MM.1S (cell line): ENCODE data around the gene TARS3.
"Not testable (repeated sequence)": the region's sequence is repeated elsewhere in the genome, so short reads cannot be mapped to it uniquely, and the experiment has no call there.

Source experiments
- DNase-seq: peaks from one replicate; pipeline ENCODE4 v3.0.0-alpha.2; 2015
- H2AFZ ChIP-seq: fragments of 300-600 bp; sonication (generic); 2 replicates; pipeline ENCODE4 v1.6.0; 2016; ENCODE audit warnings: antibody characterized with exemption, low read length
- H3F3A ChIP-seq: fragments of 300-600 bp; sonication (generic); 2 replicates; pipeline ENCODE4 v1.6.1; 2016; ENCODE audit warnings: mild to moderate bottlenecking, antibody characterized with exemption, low read length, moderate library complexity, mixed read lengths; ENCODE audit not compliant: insufficient read depth
- H3K27ac ChIP-seq: fragments of 300-600 bp; sonication (generic); 2 replicates; pipeline ENCODE4 v1.5.1; 2016; ENCODE audit warnings: mild to moderate bottlenecking, low read length
- H3K27me3 ChIP-seq: fragments of 300-600 bp; sonication (generic); replicated peaks from 2 replicates; pipeline ENCODE4 v1.6.0; 2016; ENCODE audit warnings: low read length; ENCODE audit not compliant: insufficient read depth
- H3K36me3 ChIP-seq: fragments of 300-600 bp; sonication (generic); replicated peaks from 2 replicates; pipeline ENCODE4 v1.6.1; 2016; ENCODE audit warnings: mild to moderate bottlenecking, low read length, mixed read lengths; ENCODE audit not compliant: insufficient read depth
- H3K4me1 ChIP-seq: fragments of 300-600 bp; sonication (generic); 2 replicates; pipeline ENCODE4 v1.6.1; 2016; ENCODE audit warnings: low read length, mixed read lengths
- H3K4me2 ChIP-seq: fragments of 300-600 bp; sonication (generic); 2 replicates; pipeline ENCODE4 v1.6.0; 2016; ENCODE audit warnings: low read depth, low read length
- H3K4me3 ChIP-seq: fragments of 300-600 bp; sonication (generic); 2 replicates; pipeline ENCODE4 v1.5.1; 2016; ENCODE audit warnings: low read length, mixed read lengths
- H3K79me2 ChIP-seq: fragments of 300-600 bp; sonication (generic); 2 replicates; pipeline ENCODE4 v1.6.1; 2016; ENCODE audit warnings: mixed run types, low read length, mixed read lengths
- H3K9ac ChIP-seq: fragments of 300-600 bp; sonication (generic); 2 replicates; pipeline ENCODE4 v1.6.1; 2016; ENCODE audit warnings: low read length, mixed read lengths
- H3K9me2 ChIP-seq: fragments of 300-600 bp; sonication (generic); replicated peaks from 2 replicates; pipeline ENCODE4 v1.6.1; 2016; ENCODE audit warnings: mild to moderate bottlenecking, low read length, mixed read lengths; ENCODE audit not compliant: insufficient read depth
- H3K9me3 ChIP-seq: fragments of 300-600 bp; sonication (generic); replicated peaks from 2 replicates; pipeline ENCODE4 v1.6.1; 2016; ENCODE audit warnings: mild to moderate bottlenecking, low read length, mixed read lengths; ENCODE audit not compliant: insufficient read depth
- H4K20me1 ChIP-seq: fragments of 300-600 bp; sonication (generic); 2 replicates; pipeline ENCODE4 v1.6.1; 2016; ENCODE audit warnings: mild to moderate bottlenecking, low read length, moderate library complexity, mixed read lengths; ENCODE audit not compliant: insufficient read depth
- CTCF ChIP-seq: fragments of 300-600 bp; sonication (generic); IDR thresholded peaks from 2 replicates; pipeline ENCODE4 v1.5.1; 2016; ENCODE audit warnings: antibody characterized with exemption, low read length, mixed read lengths
- EZH2 ChIP-seq: fragments of 300-600 bp; sonication (generic); optimal IDR thresholded peaks from 2 replicates; pipeline ENCODE3; 2017; ENCODE audit warnings: low read depth, mild to moderate bottlenecking, antibody characterized with exemption, low read length, mixed read lengths
- EZH2phosphoT487 ChIP-seq: fragments of 300-600 bp; sonication (generic); IDR thresholded peaks from 2 replicates; pipeline ENCODE4 v1.6.1; 2018; ENCODE audit warnings: antibody characterized with exemption, low read length

The TARS3 gene

DNA sequence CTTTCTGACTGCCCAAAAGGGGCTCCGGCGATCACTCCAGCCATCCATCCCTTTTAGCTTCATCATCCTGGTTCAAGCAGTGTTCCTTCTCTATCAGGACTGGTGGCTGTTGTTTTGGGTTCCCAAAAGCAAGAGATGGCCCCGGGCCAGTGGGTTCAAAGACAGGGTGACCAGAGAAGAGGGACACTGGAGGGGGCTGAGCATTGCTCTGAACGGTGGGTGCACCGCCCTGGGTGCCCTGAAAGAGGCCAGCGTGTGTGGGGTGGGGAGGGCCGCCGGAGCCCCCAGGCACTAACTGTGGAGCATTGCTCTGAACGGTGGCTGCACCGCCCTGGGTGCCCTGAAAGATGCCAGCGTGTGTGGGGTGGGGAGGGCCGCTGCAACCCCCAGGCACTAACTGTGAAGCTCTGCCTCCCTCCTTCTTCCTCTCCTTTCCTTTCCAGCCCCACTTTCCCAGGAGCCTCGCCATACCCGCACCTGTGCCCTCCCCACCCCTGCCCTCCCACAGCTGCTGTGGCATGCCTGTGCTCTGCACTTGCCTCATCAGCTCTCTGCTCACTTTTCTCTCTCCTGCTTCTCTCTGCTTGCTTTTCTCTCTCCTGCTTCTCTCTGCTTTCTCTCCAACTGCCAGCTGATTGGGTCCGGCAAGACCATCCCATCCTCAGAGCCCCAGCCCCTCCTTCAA lies 41.6 kb upstream of the TARS3 start:
- no peak overlapping the region for H3K4me3 ChIP-seq
- no peak overlapping the region for H3K4me2 ChIP-seq
- H3K27me3 ChIP-seq = no peaks in the 10 kb centered on the region
- H3F3A ChIP-seq = no peaks in the 10 kb centered on the region
- H3K36me3 ChIP-seq = no peaks in the 10 kb centered on the region
- no peak for DNase-seq
- H3K9me3 ChIP-seq = no peaks in the 10 kb centered on the region
- no peaks in the 10 kb centered on the region for H3K9me2 ChIP-seq
- H3K9ac ChIP-seq = no peak overlapping the region
- H3K27ac ChIP-seq = no peak overlapping the region
- no peak for TF ChIP-seq CTCF
- TF ChIP-seq EZH2phosphoT487 = no peak
- no peak for TF ChIP-seq EZH2
- H3K79me2 ChIP-seq = no peaks in the 10 kb centered on the region
- H2AFZ ChIP-seq = no peak overlapping the region
- H3K4me1 ChIP-seq = no peaks in the 10 kb centered on the region
- H4K20me1 ChIP-seq = no peaks in the 10 kb centered on the region

DNA sequence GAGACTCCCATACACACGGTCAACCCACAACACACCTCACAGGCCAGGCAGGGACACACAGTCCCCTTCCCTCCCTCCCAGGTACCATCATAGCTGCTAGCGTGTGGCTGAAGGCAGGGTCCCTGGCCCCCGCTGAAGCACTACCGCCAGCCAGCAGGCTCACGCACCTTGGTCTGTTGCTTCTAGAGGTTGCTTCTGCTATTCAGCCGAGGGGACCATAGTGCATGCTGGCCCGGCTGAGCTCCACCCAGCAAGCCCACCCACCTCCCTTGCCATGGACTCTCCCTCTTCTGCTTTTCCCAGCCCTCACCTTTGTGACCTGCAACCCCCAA lies 41.0 kb upstream of the TARS3 start:
- not testable (repeated sequence) for H3K4me3 ChIP-seq, H3K9me3 ChIP-seq, H4K20me1 ChIP-seq, H3K4me1 ChIP-seq, H3K4me2 ChIP-seq, H3K36me3 ChIP-seq, H3K9me2 ChIP-seq, DNase-seq, H3K27me3 ChIP-seq, H3F3A ChIP-seq, H3K79me2 ChIP-seq, H3K27ac ChIP-seq, H2AFZ ChIP-seq, H3K9ac ChIP-seq

DNA sequence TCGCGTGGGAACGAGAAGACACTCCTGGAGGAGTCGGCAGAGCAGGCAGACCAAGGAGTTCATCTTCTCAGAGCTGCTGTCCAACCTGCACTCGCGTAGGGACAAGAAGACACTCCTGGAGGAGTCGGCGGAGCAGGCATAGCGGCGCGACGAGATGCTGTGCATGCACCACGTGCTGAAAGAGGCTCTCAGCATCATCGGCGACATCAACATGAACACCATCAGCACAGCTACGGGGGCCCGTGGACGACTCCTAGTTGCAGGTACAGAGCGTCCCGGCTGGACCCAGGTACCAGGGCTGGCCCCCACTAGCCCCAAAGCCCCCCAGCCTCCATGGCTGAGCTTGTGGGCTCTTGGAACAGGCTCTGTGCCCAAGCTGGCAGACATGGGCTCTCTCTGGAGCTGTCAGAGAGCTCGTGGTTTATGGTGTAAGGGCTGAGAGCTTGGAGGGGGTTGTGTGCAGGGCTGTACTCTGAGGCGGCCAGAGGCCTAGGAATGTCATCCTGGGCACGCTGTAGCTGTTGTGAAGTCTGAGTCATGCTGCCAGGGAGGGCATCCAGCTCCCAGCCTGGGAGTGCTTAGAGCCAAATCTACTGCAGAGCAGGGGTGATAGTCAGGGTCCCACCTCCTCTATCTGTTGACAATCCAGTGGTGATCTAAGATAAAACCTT lies 40.5 kb upstream of the TARS3 start:
- H3K27me3 ChIP-seq, H3F3A ChIP-seq, H3K9me3 ChIP-seq, H3K9me2 ChIP-seq, H2AFZ ChIP-seq, DNase-seq, H3K27ac ChIP-seq, H3K4me1 ChIP-seq, H3K36me3 ChIP-seq, H3K9ac ChIP-seq, H3K79me2 ChIP-seq, H3K4me2 ChIP-seq, H3K4me3 ChIP-seq, H4K20me1 ChIP-seq: not testable (repeated sequence)

- not testable (repeated sequence) for H3K27me3 ChIP-seq, H3K4me1 ChIP-seq, H3K36me3 ChIP-seq, H3K79me2 ChIP-seq, H3F3A ChIP-seq, H2AFZ ChIP-seq, H3K9me3 ChIP-seq, H3K4me3 ChIP-seq, DNase-seq, H3K9ac ChIP-seq, H4K20me1 ChIP-seq, H3K4me2 ChIP-seq, H3K9me2 ChIP-seq, H3K27ac ChIP-seq
Measured at GRCh38 chr15:101746716-101747082, 22.4 kb upstream of the TARS3 start.

GRCh38 chr15:101734837-101735236 lies 10.6 kb upstream of the TARS3 start:
- not testable (repeated sequence) for H3K79me2 ChIP-seq, H3K27me3 ChIP-seq, H3K36me3 ChIP-seq, H3K4me3 ChIP-seq, DNase-seq, H3K9me3 ChIP-seq, H3K9me2 ChIP-seq, H3K4me2 ChIP-seq, H3K9ac ChIP-seq, H3K27ac ChIP-seq, H4K20me1 ChIP-seq, H3F3A ChIP-seq, H2AFZ ChIP-seq, H3K4me1 ChIP-seq
